ENCODE results near the gene PDIA2. TPM values are rescaled to one million over a fixed set of nuclear protein-coding genes. Genes with fewer than 3 reads are reported as not detected.

PDIA2 gene
- total and polyA plus RNA-seq, 2 donors from 2014 or later = not detected

DNA sequence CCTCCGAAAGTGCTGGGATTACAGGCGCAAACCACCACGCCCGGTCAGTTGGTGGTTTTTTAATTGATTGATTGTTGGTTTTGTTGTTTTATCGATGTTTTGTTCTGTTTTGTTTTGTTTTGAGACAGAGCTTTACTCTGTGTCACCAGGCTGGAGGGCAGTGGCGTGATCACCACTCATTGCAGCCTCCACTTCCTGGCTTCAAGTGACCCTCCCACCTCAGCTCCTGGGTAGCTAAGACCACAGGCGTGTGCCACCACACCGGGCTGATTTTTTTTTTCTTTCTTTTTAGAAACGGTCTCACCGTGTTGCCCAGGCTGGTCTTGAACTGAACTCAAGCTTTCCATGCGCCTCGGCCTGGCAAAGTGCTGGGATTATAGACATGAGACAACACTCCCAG, 35.9 kb upstream of the PDIA2 start:
- Histone ChIP-seq H3K9me3 (ENCODE audit: control insufficient read depth in 2 of 3, insufficient read depth in 1 of 3, low read length in 3 of 3) (no peaks in the 10 kb centered on the region), H3K9ac (ENCODE audit: low read length in 3 of 3) (no peak overlapping the region), H3K4me1 (ENCODE audit: control insufficient read depth in 2 of 3, insufficient read depth in 2 of 3, low read depth in 1 of 3, low read length in 3 of 3) (peaks cover 0 to under 1% (median 0%) of the 10 kb centered on the region in 3 donors), H3K27me3 (ENCODE audit: control insufficient read depth, insufficient read depth, low read length) (no peaks in the 10 kb centered on the region), H3K36me3 (ENCODE audit: control insufficient read depth in 2 of 3, insufficient read depth in 3 of 3, low read length in 3 of 3) (peaks cover 0 to 10% (median 6%) of the 10 kb centered on the region in 3 donors), H3K27ac (ENCODE audit: low read depth in 2 of 2, low read length in 2 of 2) (no peak overlapping the region), H3K4me3 (ENCODE audit: low read length in 3 of 3) (no peak overlapping the region)
- FAIRE-seq = no peak
- TF ChIP-seq, protein P1, sequence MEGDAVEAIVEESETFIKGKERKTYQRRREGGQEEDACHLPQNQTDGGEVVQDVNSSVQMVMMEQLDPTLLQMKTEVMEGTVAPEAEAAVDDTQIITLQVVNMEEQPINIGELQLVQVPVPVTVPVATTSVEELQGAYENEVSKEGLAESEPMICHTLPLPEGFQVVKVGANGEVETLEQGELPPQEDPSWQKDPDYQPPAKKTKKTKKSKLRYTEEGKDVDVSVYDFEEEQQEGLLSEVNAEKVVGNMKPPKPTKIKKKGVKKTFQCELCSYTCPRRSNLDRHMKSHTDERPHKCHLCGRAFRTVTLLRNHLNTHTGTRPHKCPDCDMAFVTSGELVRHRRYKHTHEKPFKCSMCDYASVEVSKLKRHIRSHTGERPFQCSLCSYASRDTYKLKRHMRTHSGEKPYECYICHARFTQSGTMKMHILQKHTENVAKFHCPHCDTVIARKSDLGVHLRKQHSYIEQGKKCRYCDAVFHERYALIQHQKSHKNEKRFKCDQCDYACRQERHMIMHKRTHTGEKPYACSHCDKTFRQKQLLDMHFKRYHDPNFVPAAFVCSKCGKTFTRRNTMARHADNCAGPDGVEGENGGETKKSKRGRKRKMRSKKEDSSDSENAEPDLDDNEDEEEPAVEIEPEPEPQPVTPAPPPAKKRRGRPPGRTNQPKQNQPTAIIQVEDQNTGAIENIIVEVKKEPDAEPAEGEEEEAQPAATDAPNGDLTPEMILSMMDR (IDR thresholded peaks at IDR 0.05; ENCODE audit: borderline replicate concordance, extremely low read depth, insufficient read depth) = no peak
- peak in 1 of 5 donors; percentile 37 for DNase-seq
- intact Hi-C loops (cut with DNase I) = no loop called here

DNA sequence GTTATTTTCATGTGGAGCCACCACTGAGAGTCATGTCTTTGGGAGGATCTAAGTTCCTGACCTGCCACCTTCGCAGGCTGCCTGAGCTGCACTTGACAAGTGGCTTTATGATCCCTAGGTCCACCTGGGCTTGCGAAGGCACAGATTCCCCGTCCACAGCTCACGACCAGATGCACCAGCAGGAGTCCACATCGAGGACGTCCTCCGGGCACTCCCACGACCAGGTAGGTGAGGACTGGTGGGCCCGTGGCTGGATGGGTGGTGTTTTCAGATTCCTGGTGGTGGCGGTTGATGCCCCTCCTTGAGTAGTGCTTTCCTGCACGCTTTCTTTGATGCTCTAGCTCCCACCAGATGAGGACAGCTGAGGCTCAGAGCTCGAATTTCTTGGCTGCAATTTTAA, 33.5 kb upstream of the PDIA2 start:
- FAIRE-seq = no peak
- DNase-seq = peak in 1 of 5 donors; percentile 35
- H3K9me3 ChIP-seq (ENCODE audit: control insufficient read depth in 2 of 3, insufficient read depth in 1 of 3, low read length in 3 of 3) = no peaks in the 10 kb centered on the region

DNA sequence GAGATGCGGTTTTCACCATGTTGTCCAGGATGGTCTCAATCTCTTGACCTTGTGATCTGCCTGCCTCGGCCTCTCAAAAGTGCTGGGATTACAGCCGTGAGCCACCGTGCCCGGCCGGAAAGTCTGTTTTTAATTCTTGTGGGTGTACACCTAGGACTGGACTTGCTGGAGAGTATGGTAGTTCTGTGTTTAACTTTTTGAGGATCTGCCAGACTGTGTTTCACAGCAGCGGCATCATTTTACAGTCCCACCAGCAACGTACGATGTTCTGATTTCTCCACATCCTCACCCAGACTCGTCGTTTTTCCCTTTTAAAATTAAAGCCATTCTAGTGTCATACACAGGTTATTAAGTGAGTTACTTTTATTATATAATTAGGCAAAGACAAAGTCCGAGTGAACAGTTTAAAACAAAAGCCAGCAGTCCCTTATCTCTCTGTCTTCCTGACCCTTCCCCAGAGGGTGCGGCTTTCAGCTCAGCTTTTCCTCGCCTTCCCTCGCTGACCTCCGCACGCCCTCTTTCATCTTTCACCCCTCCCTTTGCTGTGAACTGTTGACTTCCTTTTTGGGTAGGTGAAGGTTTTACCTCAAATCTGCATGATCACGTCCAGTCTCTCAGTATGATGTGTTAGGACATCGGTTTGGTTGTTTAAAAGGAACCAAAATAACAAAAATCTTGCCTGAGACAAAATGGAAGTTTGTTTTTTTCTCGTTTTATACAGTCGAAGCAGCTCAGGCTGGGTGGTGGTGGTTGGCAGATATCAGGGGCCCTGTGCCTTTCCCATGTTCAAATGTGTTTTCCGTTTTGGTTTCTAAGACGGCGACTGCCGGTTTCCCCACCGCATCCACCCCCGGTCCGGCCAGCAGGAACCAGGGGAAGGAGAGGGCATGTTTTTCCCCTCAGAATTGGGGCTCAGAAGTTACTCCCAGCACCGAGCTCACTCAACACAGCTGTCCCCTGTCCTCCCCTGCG, 30.3 kb upstream of the PDIA2 start:
- Histone ChIP-seq H3K27me3 (ENCODE audit: control insufficient read depth, insufficient read depth, low read length) (no peaks in the 10 kb centered on the region), H3K9ac (ENCODE audit: low read length in 3 of 3) (no peak overlapping the region), H3K27ac (ENCODE audit: low read depth in 2 of 2, low read length in 2 of 2) (peak overlapping the region in 1 of 2 donors; percentile 1), H3K9me3 (ENCODE audit: control insufficient read depth in 2 of 3, insufficient read depth in 1 of 3, low read length in 3 of 3) (no peaks in the 10 kb centered on the region), H3K4me1 (ENCODE audit: control insufficient read depth in 2 of 3, insufficient read depth in 2 of 3, low read depth in 1 of 3, low read length in 3 of 3) (no peaks in the 10 kb centered on the region), H3K36me3 (ENCODE audit: control insufficient read depth in 2 of 3, insufficient read depth in 3 of 3, low read length in 3 of 3) (peaks cover 0 to 21% (median 9%) of the 10 kb centered on the region in 3 donors), H3K4me3 (ENCODE audit: low read length in 3 of 3) (no peak overlapping the region)
- FAIRE-seq = no peak
- TF ChIP-seq, protein P1 (IDR thresholded peaks at IDR 0.05; ENCODE audit: borderline replicate concordance, extremely low read depth, insufficient read depth) = no peak
- DNase-seq = no peak
- intact Hi-C loops (cut with DNase I) = no loop called here

More for the DNA sequence above, 33.5 kb upstream of the PDIA2 start:
- no peaks in the 10 kb centered on the region for H3K4me1 ChIP-seq (ENCODE audit: control insufficient read depth in 2 of 3, insufficient read depth in 2 of 3, low read depth in 1 of 3, low read length in 3 of 3)
- H3K9ac ChIP-seq (ENCODE audit: low read length in 3 of 3) = no peak overlapping the region
- intact Hi-C loops (cut with DNase I) = no loop called here
- TF ChIP-seq, protein P1 (IDR thresholded peaks at IDR 0.05; ENCODE audit: borderline replicate concordance, extremely low read depth, insufficient read depth) = no peak
- no peak overlapping the region for H3K27ac ChIP-seq (ENCODE audit: low read depth in 2 of 2, low read length in 2 of 2)
- no peak overlapping the region for H3K4me3 ChIP-seq (ENCODE audit: low read length in 3 of 3)
- H3K27me3 ChIP-seq (ENCODE audit: control insufficient read depth, insufficient read depth, low read length) = no peaks in the 10 kb centered on the region
- H3K36me3 ChIP-seq (ENCODE audit: control insufficient read depth in 2 of 3, insufficient read depth in 3 of 3, low read length in 3 of 3) = peaks cover 0 to 21% (median 7%) of the 10 kb centered on the region in 3 donors

All from kidney (tissue), 14 donors.